ENCODE measurements around the gene DCP2.
A peak's percentile ranks its signal among the peaks of the same experiment; 100 is the strongest.

DCP2 gene

DNA sequence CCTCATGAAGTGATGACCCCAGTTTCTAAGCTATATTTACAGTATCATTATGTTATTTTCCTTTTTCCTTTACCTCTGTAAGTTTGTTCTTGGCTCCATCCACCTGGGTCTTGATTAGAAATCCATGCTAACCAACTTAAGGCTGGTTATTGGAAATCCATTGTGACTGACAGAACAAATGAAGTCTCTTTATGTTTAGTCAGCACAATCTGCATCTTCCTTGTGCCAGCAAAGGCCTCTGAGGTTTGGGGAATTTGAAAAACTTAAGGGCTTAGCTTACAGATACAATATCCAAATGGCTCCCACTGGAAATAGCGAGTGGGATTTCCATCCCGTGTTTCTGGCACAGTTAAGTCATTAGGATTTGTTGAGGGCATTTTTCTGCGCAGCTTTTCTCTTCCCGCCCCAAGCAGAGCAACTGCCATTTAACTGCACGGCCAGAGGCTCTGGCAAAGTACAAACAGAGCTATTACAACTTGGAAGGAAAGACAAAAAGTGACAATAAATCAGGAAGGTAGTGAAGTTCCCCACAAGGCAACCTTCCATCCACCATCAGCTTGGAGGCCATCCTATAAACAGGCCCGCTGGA lies 64.2 kb downstream of the DCP2 start:
- no peak for DNase-seq (ENCODE audit: low read depth)
- H3K4me3 ChIP-seq (replicated peaks; ENCODE audit: low read depth, low read length): no peak overlapping the region
- TF ChIP-seq, protein P1, sequence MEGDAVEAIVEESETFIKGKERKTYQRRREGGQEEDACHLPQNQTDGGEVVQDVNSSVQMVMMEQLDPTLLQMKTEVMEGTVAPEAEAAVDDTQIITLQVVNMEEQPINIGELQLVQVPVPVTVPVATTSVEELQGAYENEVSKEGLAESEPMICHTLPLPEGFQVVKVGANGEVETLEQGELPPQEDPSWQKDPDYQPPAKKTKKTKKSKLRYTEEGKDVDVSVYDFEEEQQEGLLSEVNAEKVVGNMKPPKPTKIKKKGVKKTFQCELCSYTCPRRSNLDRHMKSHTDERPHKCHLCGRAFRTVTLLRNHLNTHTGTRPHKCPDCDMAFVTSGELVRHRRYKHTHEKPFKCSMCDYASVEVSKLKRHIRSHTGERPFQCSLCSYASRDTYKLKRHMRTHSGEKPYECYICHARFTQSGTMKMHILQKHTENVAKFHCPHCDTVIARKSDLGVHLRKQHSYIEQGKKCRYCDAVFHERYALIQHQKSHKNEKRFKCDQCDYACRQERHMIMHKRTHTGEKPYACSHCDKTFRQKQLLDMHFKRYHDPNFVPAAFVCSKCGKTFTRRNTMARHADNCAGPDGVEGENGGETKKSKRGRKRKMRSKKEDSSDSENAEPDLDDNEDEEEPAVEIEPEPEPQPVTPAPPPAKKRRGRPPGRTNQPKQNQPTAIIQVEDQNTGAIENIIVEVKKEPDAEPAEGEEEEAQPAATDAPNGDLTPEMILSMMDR (IDR thresholded peaks at IDR 0.05; ENCODE audit: low read length, missing control alignments): no peak

DNA sequence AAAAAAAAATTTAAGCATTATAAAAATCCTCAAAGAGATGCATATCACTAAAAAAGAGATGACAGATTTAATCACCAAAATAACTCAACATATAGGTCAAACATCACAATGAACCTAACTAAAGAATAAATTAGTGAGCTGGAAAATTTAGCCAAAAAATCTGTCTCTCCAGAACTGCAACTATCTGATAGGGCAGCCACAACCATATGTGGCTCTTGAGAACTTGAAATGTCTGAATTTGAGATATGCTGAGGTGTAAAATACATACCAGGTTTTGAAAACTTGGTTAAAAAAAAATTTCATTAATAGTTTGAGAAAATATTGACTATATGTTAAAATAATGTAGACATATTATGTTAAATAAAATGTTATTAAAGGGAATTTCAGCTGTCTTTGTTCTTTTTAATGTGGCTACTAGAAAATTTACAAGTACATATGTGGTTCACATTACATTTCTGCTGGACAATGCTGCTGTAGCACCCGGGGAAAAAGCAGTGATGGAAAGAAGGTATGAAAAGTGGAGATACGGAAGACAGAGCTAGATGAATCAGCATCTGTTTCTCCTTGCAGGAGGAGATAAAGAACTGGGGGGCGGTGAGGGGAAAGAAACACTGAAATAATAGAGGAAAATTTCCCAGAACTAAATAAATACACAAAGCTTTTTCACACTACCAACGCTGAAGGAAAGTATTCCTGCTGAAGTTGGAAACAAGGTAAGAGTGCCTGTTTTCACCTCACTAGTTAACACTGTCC lies 66.1 kb downstream of the DCP2 start:
- DNase-seq (ENCODE audit: low read depth): no peak
- H3K4me3 ChIP-seq (replicated peaks; ENCODE audit: low read depth, low read length): no peak overlapping the region
- TF ChIP-seq, protein P1 (IDR thresholded peaks at IDR 0.05; ENCODE audit: low read length, missing control alignments): no peak

DNA sequence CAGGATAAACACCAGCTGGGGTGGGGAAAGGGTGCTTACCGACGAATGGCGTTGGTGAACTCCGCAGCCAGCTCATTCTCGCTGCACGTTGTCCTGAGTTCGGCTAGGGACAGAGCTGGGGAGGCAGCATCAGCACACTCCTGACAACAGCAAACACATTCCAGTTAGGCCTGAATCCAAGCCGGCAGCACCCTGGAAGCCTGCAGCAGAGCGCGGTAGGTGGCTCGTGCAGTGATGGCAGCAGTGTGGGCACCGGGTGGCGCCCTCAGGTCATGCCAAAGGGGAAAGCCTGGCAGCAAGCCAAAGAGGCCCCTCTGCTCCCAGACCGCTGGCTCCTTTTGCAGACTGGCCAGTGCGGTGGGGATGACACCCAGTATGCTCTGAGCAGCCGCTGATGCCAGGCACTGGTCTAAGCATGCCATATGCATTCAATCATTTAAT lies 66.9 kb downstream of the DCP2 start:
- TF ChIP-seq, protein P1 (IDR thresholded peaks at IDR 0.05; ENCODE audit: low read length, missing control alignments): no peak
- H3K4me3 ChIP-seq (replicated peaks; ENCODE audit: low read depth, low read length): no peak overlapping the region
- DNase-seq (ENCODE audit: low read depth): peak; percentile 41

DNA sequence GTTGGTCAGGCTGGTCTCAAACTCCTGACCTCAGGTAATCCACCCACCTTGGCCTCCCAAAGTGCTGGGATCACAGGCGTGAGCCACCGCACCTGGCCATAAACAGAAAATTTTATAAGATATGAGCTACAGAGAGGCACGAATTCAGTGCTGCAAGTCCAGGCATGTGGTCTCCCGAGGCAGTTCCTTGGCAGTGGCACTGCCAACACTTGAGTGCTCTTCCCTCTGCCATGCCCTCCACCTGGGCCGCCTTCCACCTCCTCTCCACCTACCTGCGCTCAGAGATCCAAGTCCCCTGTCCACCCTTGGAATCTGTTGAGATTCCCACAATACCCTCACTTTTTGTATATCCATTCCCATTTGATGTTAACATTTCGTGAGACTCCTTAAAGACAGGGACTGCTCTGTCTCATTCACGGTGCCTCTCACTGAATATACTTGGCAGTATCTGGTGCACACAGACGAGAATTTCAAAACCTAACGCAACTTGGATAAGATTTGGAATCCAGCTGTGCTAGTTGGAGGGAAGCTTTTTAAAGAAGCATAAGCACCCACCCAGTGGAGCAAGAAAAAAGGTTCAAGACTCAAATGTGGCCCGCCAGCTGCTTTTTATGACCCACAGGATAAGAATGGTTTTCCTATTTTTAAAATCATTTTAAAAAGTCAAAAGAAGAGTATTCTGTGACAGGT lies 68.3 kb downstream of the DCP2 start:
- H3K4me3 ChIP-seq (replicated peaks; ENCODE audit: low read depth, low read length): no peak overlapping the region
- no peak for DNase-seq (ENCODE audit: low read depth)
- TF ChIP-seq, protein P1 (IDR thresholded peaks at IDR 0.05; ENCODE audit: low read length, missing control alignments): no peak

DNA sequence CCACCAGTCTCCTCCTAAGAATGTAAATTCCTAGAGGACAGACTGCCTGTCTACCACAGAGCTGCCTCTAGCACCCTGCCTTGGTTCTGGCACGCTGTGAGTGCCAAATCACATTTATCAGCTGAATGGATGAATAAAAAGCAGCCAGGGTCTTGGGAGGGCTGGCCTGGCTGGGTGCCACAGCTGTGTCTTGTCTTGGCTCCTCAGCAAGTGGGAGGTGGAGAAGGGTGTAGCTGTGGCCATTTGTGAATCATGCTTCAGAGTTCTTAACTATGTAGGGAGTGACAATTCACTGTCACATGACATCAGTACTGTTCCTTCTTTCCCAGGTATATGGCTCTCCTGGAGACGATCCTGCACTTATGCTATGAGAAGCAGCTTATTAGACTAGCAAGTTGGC lies 70.6 kb downstream of the DCP2 start:
- DNase-seq (ENCODE audit: low read depth): peak; percentile 69
- TF ChIP-seq, protein P1 (IDR thresholded peaks at IDR 0.05; ENCODE audit: low read length, missing control alignments): no peak
- H3K4me3 ChIP-seq (replicated peaks; ENCODE audit: low read depth, low read length): no peak overlapping the region

DNA sequence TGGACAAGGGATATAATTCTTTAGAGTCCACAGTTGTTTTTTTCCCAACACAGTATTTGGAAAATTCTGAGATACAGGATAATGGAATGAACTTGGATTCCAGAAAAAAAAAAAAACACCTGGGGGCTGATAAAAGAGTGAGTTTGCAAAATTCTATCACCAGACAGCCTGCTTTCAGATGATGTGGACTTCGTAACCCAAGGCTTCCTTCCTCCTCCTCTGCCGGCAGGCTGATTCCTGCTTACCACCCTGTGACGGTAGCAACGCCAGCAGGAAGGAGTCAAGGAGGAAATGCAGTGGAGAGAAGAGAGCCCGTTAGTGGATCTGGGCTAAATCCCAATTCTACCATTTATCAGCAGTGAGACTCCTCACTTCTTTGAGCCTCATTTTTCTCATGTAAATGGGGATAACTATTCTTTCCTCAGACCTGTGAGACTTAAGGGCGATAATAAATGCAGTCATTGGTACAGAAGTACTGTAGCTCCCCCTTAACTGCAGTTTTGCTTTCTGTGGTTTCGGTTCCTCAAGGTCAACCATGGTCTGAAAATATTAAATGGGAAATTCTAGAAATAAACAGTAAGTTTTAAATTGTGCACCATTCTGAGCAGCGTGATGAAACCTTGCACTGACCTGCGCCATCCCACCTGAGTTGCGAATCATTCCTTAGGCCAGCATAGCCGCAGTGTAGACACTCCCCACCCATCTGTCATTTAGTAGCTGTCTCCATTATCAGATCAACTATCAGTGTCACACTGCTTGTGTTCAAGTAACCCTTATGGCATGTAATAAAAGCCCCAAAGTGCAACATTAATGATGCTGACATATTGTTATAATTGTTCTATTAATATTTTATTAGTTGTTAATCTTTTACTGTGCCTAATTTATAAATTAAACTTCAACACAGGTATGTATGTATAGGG lies 71.4 kb downstream of the DCP2 start:
- no peak overlapping the region for H3K4me3 ChIP-seq (replicated peaks; ENCODE audit: low read depth, low read length)
- peak; percentile 49 for DNase-seq (ENCODE audit: low read depth)
- TF ChIP-seq, protein P1 (IDR thresholded peaks at IDR 0.05; ENCODE audit: low read length, missing control alignments): no peak
